KOPT-K1 (cell line): ENCODE measurements around the gene STON1.
"Not testable (repeated sequence)": the region's sequence is repeated elsewhere in the genome, so short reads cannot be mapped to it uniquely, and the experiment has no call there.

ENCODE experiments used
- H3K27ac ChIP-seq: fragments of 200-600 bp; sonication (generic); 2 replicates; pipeline ENCODE4 v1.5.1; 2016; ENCODE audit warnings: antibody characterized with exemption, mild to moderate bottlenecking, low read depth, low read length; ENCODE audit not compliant: poor library complexity, severe bottlenecking
- H3K36me3 ChIP-seq: fragments of 200-600 bp; sonication (generic); 2 replicates; pipeline ENCODE4 v1.5.1; 2017; ENCODE audit warnings: antibody characterized with exemption, mild to moderate bottlenecking, low read length, moderate library complexity; ENCODE audit not compliant: insufficient read depth
- H3K9me3 ChIP-seq: fragments of 200-600 bp; sonication (generic); 2 replicates; pipeline ENCODE4 v1.5.1; 2017; ENCODE audit warnings: antibody characterized with exemption, low read length, mild to moderate bottlenecking; ENCODE audit not compliant: insufficient read depth, poor library complexity, severe bottlenecking

The STON1 gene

GRCh38 chr2:48607307-48608014, 77.5 kb downstream of the STON1 start:
- H3K27ac ChIP-seq: no peak overlapping the region
- no peaks in the 10 kb centered on the region for H3K36me3 ChIP-seq
- H3K9me3 ChIP-seq: no peaks in the 10 kb centered on the region

GRCh38 chr2:48613211-48613610, 83.3 kb downstream of the STON1 start:
- Histone ChIP-seq H3K27ac (no peak overlapping the region), H3K9me3 (peaks cover 5% of the 10 kb centered on the region)

GRCh38 chr2:48614581-48614980, 84.6 kb downstream of the STON1 start:
- H3K9me3 ChIP-seq, H3K36me3 ChIP-seq, H3K27ac ChIP-seq: not testable (repeated sequence)

More at GRCh38 chr2:48613211-48613610, 83.3 kb downstream of the STON1 start:
- H3K36me3 ChIP-seq: no peaks in the 10 kb centered on the region

GRCh38 chr2:48617618-48618017, 87.7 kb downstream of the STON1 start, which contains the start of gene GTF2A1L:
GTF2A1L (plus strand) TSS chr2:48617856; CDS start chr2:48617875, 19 bp downstream.
- Histone ChIP-seq H3K9me3 (peaks cover 5% of the 10 kb centered on the region), H3K27ac (no peak within 1 kb of the TSS)

GRCh38 chr2:48619526-48619925, 89.6 kb downstream of the STON1 start:
- H3K27ac ChIP-seq: no peak overlapping the region
- no peaks in the 10 kb centered on the region for H3K9me3 ChIP-seq
- no peaks in the 10 kb centered on the region for H3K36me3 ChIP-seq

More at GRCh38 chr2:48617618-48618017, 87.7 kb downstream of the STON1 start, which contains the start of gene GTF2A1L:
- H3K36me3 ChIP-seq: no peaks in the 10 kb centered on the region

GRCh38 chr2:48620604-48621003, 90.7 kb downstream of the STON1 start:
- no peaks in the 10 kb centered on the region for H3K36me3 ChIP-seq
- no peak overlapping the region for H3K27ac ChIP-seq
- peaks cover under 1% of the 10 kb centered on the region for H3K9me3 ChIP-seq

GRCh38 chr2:48622691-48623090, 92.7 kb downstream of the STON1 start:
- H3K36me3 ChIP-seq, H3K27ac ChIP-seq, H3K9me3 ChIP-seq: not testable (repeated sequence)

- no peak overlapping the region for H3K27ac ChIP-seq
- peaks cover 9% of the 10 kb centered on the region for H3K9me3 ChIP-seq
- H3K36me3 ChIP-seq: no peaks in the 10 kb centered on the region
Measured at GRCh38 chr2:48624696-48625095, 94.7 kb downstream of the STON1 start.

GRCh38 chr2:48626047-48626446, 96.1 kb downstream of the STON1 start:
- H3K36me3 ChIP-seq: no peaks in the 10 kb centered on the region
- H3K27ac ChIP-seq: no peak overlapping the region
- H3K9me3 ChIP-seq: peaks cover 9% of the 10 kb centered on the region

- no peak overlapping the region for H3K27ac ChIP-seq
- no peaks in the 10 kb centered on the region for H3K36me3 ChIP-seq
- H3K9me3 ChIP-seq: no peaks in the 10 kb centered on the region
Measured at GRCh38 chr2:48633143-48633542, 103.2 kb downstream of the STON1 start.

- no peak overlapping the region for H3K27ac ChIP-seq
- H3K9me3 ChIP-seq: no peaks in the 10 kb centered on the region
- no peaks in the 10 kb centered on the region for H3K36me3 ChIP-seq
Measured at GRCh38 chr2:48635786-48636185, 105.8 kb downstream of the STON1 start.

GRCh38 chr2:48638261-48638660, 108.3 kb downstream of the STON1 start:
- H3K9me3 ChIP-seq: no peaks in the 10 kb centered on the region
- H3K27ac ChIP-seq: no peak overlapping the region
- no peaks in the 10 kb centered on the region for H3K36me3 ChIP-seq
